SK-N-SH (cell line): Measurements from ENCODE around the gene MTIF2. TPM values are rescaled to one million over a fixed set of nuclear protein-coding genes. Genes with fewer than 3 reads are reported as not detected.
A peak's percentile ranks its signal among the peaks of the same experiment; 100 is the strongest.

Experiments
- CTCF ChIA-PET: fragments of 300-600, 350-600 bp; formaldehyde crosslinking; extraction: SDS; loops from one replicate; lab custom pipeline; 2021; lab: Yijun Ruan, JAX
- POLR2A ChIA-PET: fragments of 350-600 bp; sonication (Branson Sonifier 250); formaldehyde crosslinking; extraction: SDS; loops from one replicate; lab custom pipeline; 2020; ENCODE audit warnings: antibody characterized with exemption, inconsistent platforms; lab: Yijun Ruan, JAX
- DNase-seq: peaks from one replicate; pipeline ENCODE4 v3.0.0; 2012
- H2AFZ ChIP-seq: fragments of 200-600 bp; sonication (generic); 2 replicates; pipeline ENCODE4 v1.8.1; 2016; ENCODE audit warnings: antibody characterized with exemption, mild to moderate bottlenecking, low read depth
- H3F3A ChIP-seq: fragments of 200-600 bp; sonication (generic); replicated peaks from 2 replicates; pipeline ENCODE3; 2016; ENCODE audit warnings: antibody characterized with exemption, mild to moderate bottlenecking; ENCODE audit not compliant: insufficient read depth
- H3K27ac ChIP-seq, 2 experiments: fragments of 200-500 bp in 1 of 2; fragments of 200-600 bp in 1 of 2; sonication (Bioruptor generic) in 1 of 2; sonication (generic), shearing (Covaris generic) in 1 of 2; 2 replicates each; pipeline versions ENCODE4 v1.5.1 to v1.6.1; 2014 to 2016; ENCODE audit warnings: low read depth in 2 of 2, inconsistent platforms in 1 of 2, low read length in 1 of 2, mild to moderate bottlenecking in 1 of 2, mixed read lengths in 1 of 2
- H3K27me3 ChIP-seq: fragments of 200-600 bp; sonication (generic), shearing (Covaris generic); 2 replicates; pipeline ENCODE4 v1.6.1; 2016; ENCODE audit warnings: mixed run types; ENCODE audit not compliant: insufficient read depth
- H3K36me3 ChIP-seq, 2 experiments: fragments of 200-500 bp in 1 of 2; fragments of 200-600 bp in 1 of 2; sonication (Bioruptor generic) in 1 of 2; sonication (generic) in 1 of 2; replicated peaks in 1 of 2; 2 replicates each; pipeline versions ENCODE3 to v1.5.1; 2014 to 2016; ENCODE audit warnings: low read length in 1 of 2, mild to moderate bottlenecking in 1 of 2; ENCODE audit not compliant: insufficient read depth in 2 of 2, control insufficient read depth in 1 of 2
- H3K4me1 ChIP-seq, 2 experiments: fragments of 200-500 bp in 1 of 2; fragments of 200-600 bp in 1 of 2; sonication (Bioruptor generic) in 1 of 2; sonication (generic), shearing (Covaris generic) in 1 of 2; 2 replicates each; pipeline versions ENCODE4 v1.5.1 to v1.6.1; 2014 to 2016; ENCODE audit warnings: low read depth in 1 of 2, low read length in 1 of 2, mixed run types in 1 of 2; ENCODE audit not compliant: insufficient read depth in 2 of 2, control insufficient read depth in 1 of 2
- H3K4me2 ChIP-seq: fragments of 200-600 bp; sonication (generic), shearing (Covaris generic); 2 replicates; pipeline ENCODE4 v1.6.1; 2017; ENCODE audit warnings: mixed run types
- H3K4me3 ChIP-seq, 2 experiments: fragments of 200-500 bp in 1 of 2; fragments of 200-600 bp in 1 of 2; sonication (Bioruptor generic) in 1 of 2; sonication (generic), shearing (Covaris generic) in 1 of 2; 2 replicates each; pipeline versions ENCODE4 v1.5.1 to v1.8.1; 2014 to 2016; ENCODE audit warnings: low read depth in 2 of 2, inconsistent platforms in 1 of 2, low read length in 1 of 2, mild to moderate bottlenecking in 1 of 2, mixed read lengths in 1 of 2, moderate library complexity in 1 of 2
- H3K79me2 ChIP-seq: fragments of 200-600 bp; sonication (generic); 2 replicates; pipeline ENCODE4 v1.8.1; 2017; ENCODE audit warnings: mild to moderate bottlenecking; ENCODE audit not compliant: insufficient read depth
- H3K9ac ChIP-seq: fragments of 200-600 bp; sonication (generic); 2 replicates; pipeline ENCODE4 v1.6.1; 2017; ENCODE audit warnings: mixed run types
- H3K9me2 ChIP-seq: fragments of 200-600 bp; sonication (generic); 2 replicates; pipeline ENCODE4 v1.6.1; 2017; ENCODE audit warnings: mixed run types
- H3K9me3 ChIP-seq: fragments of 200-600 bp; sonication (generic); 2 replicates; pipeline ENCODE4 v1.6.1; 2017; ENCODE audit warnings: mixed run types, mild to moderate bottlenecking, moderate library complexity
- H4K20me1 ChIP-seq: fragments of 200-600 bp; sonication (generic); 2 replicates; pipeline ENCODE4 v1.6.1; 2017; ENCODE audit warnings: mild to moderate bottlenecking, mixed run types; ENCODE audit not compliant: insufficient read depth
- CHD2 ChIP-seq: fragments of 150-350 bp; IDR thresholded peaks from 2 replicates; pipeline ENCODE4 v1.6.1; 2018; ENCODE audit warnings: low read length; ENCODE audit not compliant: partially characterized antibody
- ELF1 ChIP-seq: IDR thresholded peaks from 2 replicates; pipeline ENCODE4 v1.4.0; 2012
- FOSL2 ChIP-seq: IDR thresholded peaks from 2 replicates; pipeline ENCODE4 v1.4.0; 2012; ENCODE audit warnings: low read depth, mild to moderate bottlenecking, moderate library complexity, borderline replicate concordance
- FOXJ3 ChIP-seq: sonication (generic); formaldehyde crosslinking; IDR thresholded peaks from 2 replicates; pipeline ENCODE4 v1.5.1; 2020; ENCODE audit warnings: mild to moderate bottlenecking, missing genetic modification reagents
- FOXM1 ChIP-seq: IDR thresholded peaks from 2 replicates; pipeline ENCODE4 v1.4.0; 2012; ENCODE audit warnings: low read depth, mild to moderate bottlenecking
- GABPA ChIP-seq: IDR thresholded peaks from 2 replicates; pipeline ENCODE4 v1.4.0; 2012; ENCODE audit warnings: low read depth, mild to moderate bottlenecking
- GATA2 ChIP-seq: sonication (generic); formaldehyde crosslinking; IDR thresholded peaks from 2 replicates; pipeline ENCODE4 v1.5.0; 2020; ENCODE audit warnings: mild to moderate bottlenecking, missing genetic modification reagents
- IRF3 ChIP-seq: fragments of 150-350 bp; IDR thresholded peaks from 2 replicates; pipeline ENCODE4 v1.6.1; 2016; ENCODE audit warnings: mild to moderate bottlenecking, low read depth, low read length
- MAX ChIP-seq: IDR thresholded peaks from 2 replicates; pipeline ENCODE4 v1.4.0; 2012; ENCODE audit warnings: low read depth
- MEF2A ChIP-seq: IDR thresholded peaks from 2 replicates; pipeline ENCODE4 v1.4.0; 2012; ENCODE audit warnings: low read depth, borderline replicate concordance
- MXI1 ChIP-seq: IDR thresholded peaks from 2 replicates; pipeline ENCODE4 v1.6.1; 2012; ENCODE audit warnings: mild to moderate bottlenecking, low read depth, low read length, improper control_type of control experiment
- NFIC ChIP-seq: IDR thresholded peaks from 2 replicates; pipeline ENCODE4 v1.4.0; 2012; ENCODE audit warnings: borderline replicate concordance
- POLR2AphosphoS5 ChIP-seq: IDR thresholded peaks from 2 replicates; pipeline ENCODE4 v1.6.1; 2012; ENCODE audit warnings: low read depth, low read length
- RCOR1 ChIP-seq: fragments of 150-350 bp; IDR thresholded peaks from 2 replicates; pipeline ENCODE4 v1.6.1; 2017; ENCODE audit warnings: antibody characterized with exemption, low read length
- SMC3 ChIP-seq: IDR thresholded peaks from 2 replicates; pipeline ENCODE4 v1.6.1; 2012; ENCODE audit warnings: low read depth, low read length, improper control_type of control experiment
- TAF1 ChIP-seq: IDR thresholded peaks from 2 replicates; pipeline ENCODE4 v1.6.1; 2012; ENCODE audit warnings: low read depth, mild to moderate bottlenecking, low read length, moderate library complexity, borderline replicate concordance
- TCF12 ChIP-seq: IDR thresholded peaks from 2 replicates; pipeline ENCODE4 v1.4.0; 2012
- TEAD4 ChIP-seq: IDR thresholded peaks from 2 replicates; pipeline ENCODE4 v1.4.0; 2012; ENCODE audit warnings: mild to moderate bottlenecking, borderline replicate concordance; ENCODE audit not compliant: insufficient read depth
- YY1 ChIP-seq: IDR thresholded peaks from 2 replicates; pipeline ENCODE4 v1.4.0; 2012; ENCODE audit warnings: low read depth, mild to moderate bottlenecking
- WGBS: methylation state at CpG from one replicate; pipeline ENCODE4 v1.1.6; 2017; ENCODE audit warnings: low lambda C conversion rate; 5-methylcytosine and 5-hydroxymethylcytosine counted together
- polyA plus RNA-seq, 3 experiments: library from polyadenylated mRNA; depleted of rRNA; stranded (reverse); fragments of >200 nt; gene quantifications; 2 replicates each; pipeline ENCODE4 v1.2.3, GENCODE V29; 2012
- TF ChIP-seq, protein P1 (sequence below): IDR thresholded peaks from 2 replicates; pipeline ENCODE4 v1.4.0; 2012; ENCODE audit warnings: low read depth, borderline replicate concordance
- TF ChIP-seq, protein P2 (sequence below): fragments of 200-600 bp; sonication (generic); IDR thresholded peaks from 2 replicates; pipeline ENCODE4 v1.6.1; 2017; ENCODE audit warnings: antibody characterized with exemption, mild to moderate bottlenecking, moderate library complexity
- TF ChIP-seq, protein P3 (sequence below): IDR thresholded peaks from 2 replicates; pipeline ENCODE4 v1.6.1; 2012; ENCODE audit warnings: mild to moderate bottlenecking, low read depth, low read length, moderate library complexity

MTIF2 gene, protein sequence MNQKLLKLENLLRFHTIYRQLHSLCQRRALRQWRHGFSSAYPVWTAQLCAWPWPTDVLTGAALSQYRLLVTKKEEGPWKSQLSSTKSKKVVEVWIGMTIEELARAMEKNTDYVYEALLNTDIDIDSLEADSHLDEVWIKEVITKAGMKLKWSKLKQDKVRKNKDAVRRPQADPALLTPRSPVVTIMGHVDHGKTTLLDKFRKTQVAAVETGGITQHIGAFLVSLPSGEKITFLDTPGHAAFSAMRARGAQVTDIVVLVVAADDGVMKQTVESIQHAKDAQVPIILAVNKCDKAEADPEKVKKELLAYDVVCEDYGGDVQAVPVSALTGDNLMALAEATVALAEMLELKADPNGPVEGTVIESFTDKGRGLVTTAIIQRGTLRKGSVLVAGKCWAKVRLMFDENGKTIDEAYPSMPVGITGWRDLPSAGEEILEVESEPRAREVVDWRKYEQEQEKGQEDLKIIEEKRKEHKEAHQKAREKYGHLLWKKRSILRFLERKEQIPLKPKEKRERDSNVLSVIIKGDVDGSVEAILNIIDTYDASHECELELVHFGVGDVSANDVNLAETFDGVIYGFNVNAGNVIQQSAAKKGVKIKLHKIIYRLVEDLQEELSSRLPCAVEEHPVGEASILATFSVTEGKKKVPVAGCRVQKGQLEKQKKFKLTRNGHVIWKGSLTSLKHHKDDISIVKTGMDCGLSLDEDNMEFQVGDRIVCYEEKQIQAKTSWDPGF
- 12.9 and 14.1 TPM in 2 replicates for polyA plus RNA-seq (2012; rRNA removed)
- polyA plus RNA-seq (2012; cell fraction: cytosol; rRNA removed) = 13.3 and 18.4 TPM in 2 replicates
- polyA plus RNA-seq (2012; cell fraction: nucleus; rRNA removed) = 15.5 and 24.3 TPM in 2 replicates

DNA sequence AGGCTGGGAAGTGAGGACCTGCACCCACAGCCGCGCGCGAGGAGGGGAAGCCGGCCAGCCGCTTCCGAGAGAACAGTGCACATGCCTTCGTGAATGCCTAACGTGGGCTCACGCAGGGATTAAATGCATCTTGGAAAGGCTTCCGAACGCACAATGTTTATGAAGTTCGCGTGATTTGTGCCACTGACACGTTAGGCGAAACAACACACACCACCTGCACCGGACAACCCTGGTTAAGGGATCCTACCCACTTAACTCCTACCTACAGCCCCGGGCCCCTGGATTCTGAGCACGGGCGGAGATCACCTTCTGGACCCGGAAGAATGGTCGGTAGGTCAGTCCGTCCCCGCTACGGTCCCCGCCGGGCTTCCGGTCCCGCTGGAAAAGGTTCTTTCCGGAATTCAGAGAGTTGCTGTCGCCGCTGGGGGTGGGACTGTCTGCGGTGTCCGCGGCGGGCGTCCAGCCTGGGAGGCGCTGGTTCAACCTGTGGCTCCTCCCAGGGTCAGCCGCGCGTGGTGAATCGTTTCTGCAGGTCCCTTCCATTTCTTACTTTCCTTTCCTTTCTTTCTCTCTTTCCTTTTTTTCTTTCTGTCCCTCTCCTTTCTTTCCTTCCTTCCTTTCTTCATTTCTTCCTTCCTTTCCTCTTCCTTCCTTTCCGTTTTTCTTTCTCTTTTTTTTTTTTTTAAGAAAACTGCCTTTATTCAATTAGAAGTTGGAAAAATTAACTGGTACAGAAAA, at the start of gene MTIF2:
MTIF2 (minus strand) TSS at position 325 of the 738 bp plus-strand sequence. CDS start 5,373 bp downstream, outside the sequence.
- no peaks in the 10 kb centered on the region for H4K20me1 ChIP-seq
- H3K4me1 ChIP-seq = peaks cover 0 to 6% of the 10 kb centered on the region in 2 experiments; a peak in 2 of 4 replicates
- H3K36me3 ChIP-seq = peaks cover 8 to 22% of the 10 kb centered on the region in 2 experiments
- DNase-seq = peak; percentile 92
- peak within 1 kb of the TSS; percentile 70 to 90 for H3K4me3 ChIP-seq
- H3F3A ChIP-seq = peaks cover 7% of the 10 kb centered on the region
- peak within 1 kb of the TSS; percentile 78 to 85 for H3K27ac ChIP-seq
- H3K79me2 ChIP-seq = peaks cover 19% of the 10 kb centered on the region
- H3K4me2 ChIP-seq = peak within 1 kb of the TSS; percentile 90
- H2AFZ ChIP-seq = peak within 1 kb of the TSS; percentile 100
- ChIA-PET POLR2A (no interaction called here), CTCF (interaction anchor here (1.2 to 1.8 kb wide), 3 partner anchors 10 to 253 kb away, joined by 3 to 8 read pairs (median 4); no protein-coding TSS in a partner anchor)
- no peaks in the 10 kb centered on the region for H3K27me3 ChIP-seq
- WGBS = 1% methylated on average over 19 of the region's 43 CpGs
- no peaks in the 10 kb centered on the region for H3K9me2 ChIP-seq
- H3K9ac ChIP-seq = peak within 1 kb of the TSS; percentile 87
- H3K9me3 ChIP-seq = no peaks in the 10 kb centered on the region
- peak; percentile 99 for TF ChIP-seq ELF1
- peak; percentile 89 for TF ChIP-seq MXI1
- TF ChIP-seq GATA2 (CRISPR knock-in tag) = no peak
- TF ChIP-seq TCF12 = peak; percentile 38; the same call in 1 of the 2 replicates
- TF ChIP-seq, protein P1, sequence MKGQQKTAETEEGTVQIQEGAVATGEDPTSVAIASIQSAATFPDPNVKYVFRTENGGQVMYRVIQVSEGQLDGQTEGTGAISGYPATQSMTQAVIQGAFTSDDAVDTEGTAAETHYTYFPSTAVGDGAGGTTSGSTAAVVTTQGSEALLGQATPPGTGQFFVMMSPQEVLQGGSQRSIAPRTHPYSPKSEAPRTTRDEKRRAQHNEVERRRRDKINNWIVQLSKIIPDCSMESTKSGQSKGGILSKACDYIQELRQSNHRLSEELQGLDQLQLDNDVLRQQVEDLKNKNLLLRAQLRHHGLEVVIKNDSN = peak; percentile 44; the same call in 1 of the 2 replicates
- TF ChIP-seq FOXM1 = no peak
- TF ChIP-seq, protein P2, sequence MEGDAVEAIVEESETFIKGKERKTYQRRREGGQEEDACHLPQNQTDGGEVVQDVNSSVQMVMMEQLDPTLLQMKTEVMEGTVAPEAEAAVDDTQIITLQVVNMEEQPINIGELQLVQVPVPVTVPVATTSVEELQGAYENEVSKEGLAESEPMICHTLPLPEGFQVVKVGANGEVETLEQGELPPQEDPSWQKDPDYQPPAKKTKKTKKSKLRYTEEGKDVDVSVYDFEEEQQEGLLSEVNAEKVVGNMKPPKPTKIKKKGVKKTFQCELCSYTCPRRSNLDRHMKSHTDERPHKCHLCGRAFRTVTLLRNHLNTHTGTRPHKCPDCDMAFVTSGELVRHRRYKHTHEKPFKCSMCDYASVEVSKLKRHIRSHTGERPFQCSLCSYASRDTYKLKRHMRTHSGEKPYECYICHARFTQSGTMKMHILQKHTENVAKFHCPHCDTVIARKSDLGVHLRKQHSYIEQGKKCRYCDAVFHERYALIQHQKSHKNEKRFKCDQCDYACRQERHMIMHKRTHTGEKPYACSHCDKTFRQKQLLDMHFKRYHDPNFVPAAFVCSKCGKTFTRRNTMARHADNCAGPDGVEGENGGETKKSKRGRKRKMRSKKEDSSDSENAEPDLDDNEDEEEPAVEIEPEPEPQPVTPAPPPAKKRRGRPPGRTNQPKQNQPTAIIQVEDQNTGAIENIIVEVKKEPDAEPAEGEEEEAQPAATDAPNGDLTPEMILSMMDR = peak; percentile 13; the same call in 1 of the 2 replicates
- TF ChIP-seq IRF3 = no peak
- peak; percentile 86; the same call in 1 of the 2 replicates for TF ChIP-seq MAX
- peak; percentile 12; the same call in 1 of the 2 replicates for TF ChIP-seq FOSL2
- TF ChIP-seq NFIC = peak; percentile 51
- TF ChIP-seq, protein P3, sequence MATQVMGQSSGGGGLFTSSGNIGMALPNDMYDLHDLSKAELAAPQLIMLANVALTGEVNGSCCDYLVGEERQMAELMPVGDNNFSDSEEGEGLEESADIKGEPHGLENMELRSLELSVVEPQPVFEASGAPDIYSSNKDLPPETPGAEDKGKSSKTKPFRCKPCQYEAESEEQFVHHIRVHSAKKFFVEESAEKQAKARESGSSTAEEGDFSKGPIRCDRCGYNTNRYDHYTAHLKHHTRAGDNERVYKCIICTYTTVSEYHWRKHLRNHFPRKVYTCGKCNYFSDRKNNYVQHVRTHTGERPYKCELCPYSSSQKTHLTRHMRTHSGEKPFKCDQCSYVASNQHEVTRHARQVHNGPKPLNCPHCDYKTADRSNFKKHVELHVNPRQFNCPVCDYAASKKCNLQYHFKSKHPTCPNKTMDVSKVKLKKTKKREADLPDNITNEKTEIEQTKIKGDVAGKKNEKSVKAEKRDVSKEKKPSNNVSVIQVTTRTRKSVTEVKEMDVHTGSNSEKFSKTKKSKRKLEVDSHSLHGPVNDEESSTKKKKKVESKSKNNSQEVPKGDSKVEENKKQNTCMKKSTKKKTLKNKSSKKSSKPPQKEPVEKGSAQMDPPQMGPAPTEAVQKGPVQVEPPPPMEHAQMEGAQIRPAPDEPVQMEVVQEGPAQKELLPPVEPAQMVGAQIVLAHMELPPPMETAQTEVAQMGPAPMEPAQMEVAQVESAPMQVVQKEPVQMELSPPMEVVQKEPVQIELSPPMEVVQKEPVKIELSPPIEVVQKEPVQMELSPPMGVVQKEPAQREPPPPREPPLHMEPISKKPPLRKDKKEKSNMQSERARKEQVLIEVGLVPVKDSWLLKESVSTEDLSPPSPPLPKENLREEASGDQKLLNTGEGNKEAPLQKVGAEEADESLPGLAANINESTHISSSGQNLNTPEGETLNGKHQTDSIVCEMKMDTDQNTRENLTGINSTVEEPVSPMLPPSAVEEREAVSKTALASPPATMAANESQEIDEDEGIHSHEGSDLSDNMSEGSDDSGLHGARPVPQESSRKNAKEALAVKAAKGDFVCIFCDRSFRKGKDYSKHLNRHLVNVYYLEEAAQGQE = peak; percentile 66; the same call in 1 of the 2 replicates
- peak; percentile 82 for TF ChIP-seq CHD2
- TF ChIP-seq SMC3 = no peak; the same call in 1 of the 2 replicates
- TF ChIP-seq FOXJ3 (CRISPR knock-in tag) = no peak
- 0 out of 2 replicates have a peak, but pooled peaks have one; percentile 32 for TF ChIP-seq TEAD4
- peak; percentile 90 for TF ChIP-seq TAF1
- TF ChIP-seq MEF2A = no peak
- TF ChIP-seq POLR2AphosphoS5 = peak; percentile 99
- TF ChIP-seq RCOR1 = 0 out of 2 replicates have a peak, but pooled peaks have one; percentile 44
- peak; percentile 83 for TF ChIP-seq YY1
- peak; percentile 100 for TF ChIP-seq GABPA
